Activated naive CD8-positive, alpha-beta T cell treated with anti-CD3 and anti-CD28 coated beads, Interleukin-2, amount 10 ng/mL, durations not matched to agents 7 days and 5 days (primary cell): ENCODE results near the gene REG1A. TPM values are rescaled to one million over a fixed set of nuclear protein-coding genes. Genes with fewer than 3 reads are reported as not detected.

Experiments used
- ATAC-seq: fragments of 150-1000 bp; cut with Tn5 transposase; one replicate; pipeline ENCODE4 v1.10.0; 2021; ENCODE audit warnings: low read depth, moderate library complexity
- POLR2A ChIA-PET: fragments of 350-600 bp; sonication (Branson Sonifier 250); formaldehyde crosslinking; loops from one replicate; lab custom pipeline; 2021; ENCODE audit warnings: antibody characterized with exemption; lab: Charles Lee
- DNase-seq: peaks from one replicate; pipeline ENCODE4 v3.0.0; 2021
- H3K27ac Mint-ChIP-seq: one replicate; pipeline ENCODE4 v1.8.0; 2022; ENCODE audit warnings: mild to moderate bottlenecking, mixed read lengths
- H3K27me3 Mint-ChIP-seq: one replicate; pipeline ENCODE4 v1.8.0; 2022; ENCODE audit warnings: mild to moderate bottlenecking, moderate library complexity, mixed read lengths
- H3K36me3 Mint-ChIP-seq: one replicate; pipeline ENCODE4 v1.8.0; 2021; ENCODE audit warnings: mild to moderate bottlenecking, mixed read lengths
- H3K4me1 Mint-ChIP-seq: one replicate; pipeline ENCODE4 v1.8.0; 2021; ENCODE audit warnings: mixed read lengths
- H3K4me3 Mint-ChIP-seq: one replicate; pipeline ENCODE4 v1.8.0; 2022; ENCODE audit warnings: mild to moderate bottlenecking, moderate library complexity, mixed read lengths
- H3K9me3 Mint-ChIP-seq: one replicate; pipeline ENCODE4 v1.8.0; 2021; ENCODE audit warnings: mixed read lengths
- total RNA-seq, 2 experiments: library from RNA; stranded (reverse); gene quantifications; one replicate each; pipeline ENCODE4 v1.2.3, GENCODE V29; 2021

Gene REG1A
- total RNA-seq, 2 experiments from 2014 or later: not detected

DNA sequence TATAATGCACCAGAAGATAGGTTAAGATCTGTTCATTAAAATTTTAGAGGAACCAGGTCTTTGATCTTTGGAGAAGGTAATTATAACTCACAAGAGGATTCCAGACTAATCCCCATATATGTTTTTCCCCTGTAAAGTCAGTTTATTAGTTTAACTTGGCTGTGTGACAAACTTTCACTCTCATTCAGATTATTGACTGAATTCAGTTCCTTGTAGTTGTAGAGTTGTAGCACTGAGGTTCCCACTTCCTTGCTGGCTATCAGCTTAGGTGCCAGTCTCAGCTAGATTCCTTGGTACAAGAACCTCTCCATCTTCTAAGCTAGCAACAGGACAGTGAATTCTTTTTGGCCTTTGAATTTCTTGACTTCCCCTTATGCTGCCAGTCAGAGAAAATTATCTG, 19.1 kb downstream of the REG1A start:
- Mint-ChIP-seq H3K4me3 (no peak overlapping the region), H3K9me3 (peaks cover 11% of the 10 kb centered on the region), H3K36me3 (no peaks in the 10 kb centered on the region), H3K27ac (no peak overlapping the region), H3K4me1 (no peaks in the 10 kb centered on the region), H3K27me3 (no peaks in the 10 kb centered on the region)
- POLR2A ChIA-PET: no interaction called here
- ATAC-seq (no peak), DNase-seq (no peak)

DNA sequence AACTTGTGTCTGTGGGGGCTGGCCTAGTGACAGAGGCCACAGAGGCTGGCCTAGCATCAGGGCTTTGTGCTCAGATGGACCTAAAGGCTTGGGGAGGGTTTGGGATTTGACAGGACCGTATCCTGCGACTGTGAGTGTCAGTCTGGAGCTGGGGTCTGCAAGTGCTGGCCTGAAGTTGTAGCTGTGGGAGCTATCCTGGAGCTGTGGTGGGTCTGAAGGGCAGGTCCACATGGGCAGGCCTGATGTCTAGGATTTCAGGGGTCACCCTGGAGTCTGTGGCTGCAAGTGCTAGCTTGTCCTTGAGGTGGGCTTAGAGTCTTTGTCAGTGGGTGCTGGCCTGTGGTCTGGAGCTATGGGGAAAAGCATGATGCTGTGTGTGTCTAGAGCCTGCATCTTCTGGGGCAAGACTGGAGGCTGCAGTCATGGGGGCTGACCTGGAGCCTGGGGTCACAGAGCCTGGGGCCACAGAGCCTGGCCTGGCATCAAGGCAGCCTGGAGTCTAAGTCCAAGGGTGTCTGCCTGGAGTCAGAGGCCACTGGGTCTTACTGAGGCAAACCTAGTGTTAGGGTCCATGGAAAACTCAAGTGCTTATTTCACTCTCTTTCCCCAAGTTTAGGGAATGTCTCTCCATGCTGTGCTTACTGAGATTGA, 35.7 kb downstream of the REG1A start:
- no peaks in the 10 kb centered on the region for H3K36me3 Mint-ChIP-seq
- H3K4me3 Mint-ChIP-seq: no peak overlapping the region
- POLR2A ChIA-PET: no interaction called here
- no peaks in the 10 kb centered on the region for H3K27me3 Mint-ChIP-seq
- peaks cover 7% of the 10 kb centered on the region for H3K9me3 Mint-ChIP-seq
- ATAC-seq: no peak
- no peak overlapping the region for H3K27ac Mint-ChIP-seq
- no peak for DNase-seq
- H3K4me1 Mint-ChIP-seq: no peaks in the 10 kb centered on the region

DNA sequence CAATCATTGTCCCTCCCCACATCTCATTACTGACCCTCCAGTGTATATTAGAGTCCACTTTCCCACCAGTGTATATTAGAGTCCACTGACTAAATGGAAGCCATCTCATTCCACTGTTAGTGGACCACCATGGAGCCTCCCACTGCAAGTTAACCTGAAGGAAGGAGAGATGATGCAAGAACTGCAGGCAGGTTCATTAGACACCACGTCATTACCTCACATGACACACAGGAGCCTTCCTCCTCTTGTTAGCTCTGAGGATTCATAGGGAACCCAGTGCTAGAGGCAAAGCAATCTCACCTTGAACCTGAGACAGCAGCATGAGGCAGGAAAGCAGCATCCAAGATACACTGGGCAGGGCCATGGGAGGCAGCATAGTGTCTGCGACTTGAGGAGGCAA, 38.7 kb downstream of the REG1A start:
- Mint-ChIP-seq H3K4me1 (no peaks in the 10 kb centered on the region), H3K4me3 (no peak overlapping the region), H3K36me3 (no peaks in the 10 kb centered on the region), H3K27ac (no peak overlapping the region), H3K27me3 (no peaks in the 10 kb centered on the region), H3K9me3 (peaks cover 7% of the 10 kb centered on the region)
- DNase-seq: no peak
- POLR2A ChIA-PET: no interaction called here
- no peak for ATAC-seq

DNA sequence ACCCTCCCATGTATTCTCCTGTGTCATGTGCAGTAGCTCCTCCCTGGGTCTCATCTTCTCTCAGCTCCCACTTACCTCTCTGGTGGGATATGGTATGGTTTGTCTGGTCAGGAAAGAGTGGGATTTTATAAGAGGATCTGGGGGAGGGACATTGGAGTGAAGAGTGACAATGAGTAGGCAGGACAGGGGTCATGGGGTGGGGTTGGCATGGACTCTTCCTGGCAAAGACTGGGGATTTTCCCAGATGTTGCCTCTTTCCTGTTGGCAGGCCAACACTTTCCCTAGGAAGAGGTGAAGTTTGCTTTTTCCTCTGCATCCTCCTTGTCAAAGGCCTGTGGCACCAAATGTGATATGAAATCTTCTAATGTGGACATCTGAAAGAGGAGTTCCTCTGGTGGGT, 39.4 kb downstream of the REG1A start, which contains the start of gene REG3A:
TSS of gene REG3A (minus strand) at position 101 of the 400 bp plus-strand sequence. CDS start 348 bp downstream, outside the sequence.
- DNase-seq (no peak), ATAC-seq (no peak)
- Mint-ChIP-seq H3K27me3 (no peaks in the 10 kb centered on the region), H3K4me3 (no peak within 1 kb of the TSS), H3K9me3 (peaks cover 7% of the 10 kb centered on the region), H3K27ac (no peak within 1 kb of the TSS), H3K4me1 (no peaks in the 10 kb centered on the region), H3K36me3 (no peaks in the 10 kb centered on the region)
- POLR2A ChIA-PET: no interaction called here

DNA sequence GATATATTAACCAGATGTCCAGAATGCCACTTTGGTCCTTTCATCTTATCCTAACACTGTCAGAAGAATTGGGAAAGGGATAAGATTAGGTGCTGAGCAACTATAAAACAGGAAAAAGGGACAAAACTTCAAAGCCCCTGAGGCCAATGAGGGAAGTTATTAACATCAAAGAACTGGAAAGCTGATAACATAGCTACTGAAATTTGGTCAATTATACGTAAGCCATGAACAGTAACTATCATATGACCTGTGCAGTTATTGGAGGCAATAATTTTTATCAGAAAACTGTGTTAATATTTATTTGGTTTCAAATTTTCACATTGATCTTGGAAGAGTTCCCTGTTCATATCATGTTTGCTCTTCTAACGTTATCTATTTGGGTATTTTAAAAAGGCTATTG, 41.8 kb downstream of the REG1A start:
- POLR2A ChIA-PET: no interaction called here

DNA sequence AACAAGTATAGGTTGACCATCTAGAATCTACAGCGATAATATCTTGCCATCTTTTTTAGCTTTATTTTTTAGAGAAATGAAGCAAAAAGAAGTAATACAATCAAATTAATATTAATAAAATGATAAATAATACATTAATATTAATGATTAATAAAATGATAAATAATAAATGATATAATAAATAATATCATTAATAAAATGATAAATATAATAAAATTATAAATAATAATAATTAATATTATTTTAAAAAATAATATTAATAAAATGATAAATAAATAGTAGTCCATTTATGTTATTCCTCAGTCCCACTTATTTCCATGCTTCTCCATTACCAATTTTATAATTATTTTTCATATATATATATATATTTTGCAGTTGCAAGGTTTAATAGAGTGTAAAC, 42.5 kb downstream of the REG1A start:
- peaks cover 1% of the 10 kb centered on the region for H3K9me3 Mint-ChIP-seq
- POLR2A ChIA-PET: no interaction called here
- ATAC-seq: no peak
- no peak overlapping the region for H3K4me3 Mint-ChIP-seq
- no peaks in the 10 kb centered on the region for H3K36me3 Mint-ChIP-seq
- H3K27me3 Mint-ChIP-seq: no peaks in the 10 kb centered on the region
- no peaks in the 10 kb centered on the region for H3K4me1 Mint-ChIP-seq
- no peak for DNase-seq
- no peak overlapping the region for H3K27ac Mint-ChIP-seq

More for the DNA sequence above, 41.8 kb downstream of the REG1A start:
- Mint-ChIP-seq H3K4me1 (no peaks in the 10 kb centered on the region), H3K9me3 (peaks cover 2% of the 10 kb centered on the region), H3K27me3 (no peaks in the 10 kb centered on the region), H3K27ac (no peak overlapping the region), H3K4me3 (no peak overlapping the region), H3K36me3 (no peaks in the 10 kb centered on the region)
- ATAC-seq (no peak), DNase-seq (no peak)

DNA sequence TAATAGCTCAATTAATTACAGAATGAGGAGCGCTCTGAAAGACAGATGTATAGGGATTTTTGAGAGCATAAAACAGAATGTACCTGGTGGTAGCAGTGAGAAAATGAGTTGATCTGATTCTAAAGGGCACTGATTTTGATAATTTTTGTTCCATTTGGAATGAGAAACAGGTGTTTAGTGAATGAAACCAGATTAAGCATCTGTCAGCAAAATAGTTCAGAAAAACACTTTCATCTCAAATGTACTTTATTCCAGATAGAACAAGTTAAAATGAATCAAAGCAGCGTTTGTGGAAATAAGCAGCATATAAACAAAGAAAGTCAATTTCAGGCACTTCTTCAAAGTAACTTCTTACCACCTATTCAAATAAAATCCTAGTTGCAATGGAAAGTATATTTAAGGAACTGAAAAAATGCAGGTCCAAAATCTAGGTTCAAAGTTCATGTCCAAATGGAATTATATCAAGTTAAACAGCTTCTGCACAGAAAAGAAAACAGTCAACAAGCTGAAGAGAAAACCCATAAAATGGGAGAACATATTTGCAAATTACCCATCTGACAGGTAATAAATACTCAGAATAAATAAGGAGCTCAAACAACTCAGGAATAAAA, 51.2 kb downstream of the REG1A start:
- H3K27me3 Mint-ChIP-seq: no peaks in the 10 kb centered on the region
- DNase-seq (no peak), ATAC-seq (no peak)
- peaks cover 4% of the 10 kb centered on the region for H3K9me3 Mint-ChIP-seq
- no peak overlapping the region for H3K27ac Mint-ChIP-seq
- peaks cover 3% of the 10 kb centered on the region for H3K36me3 Mint-ChIP-seq
- POLR2A ChIA-PET: no interaction called here
- no peak overlapping the region for H3K4me3 Mint-ChIP-seq
- no peaks in the 10 kb centered on the region for H3K4me1 Mint-ChIP-seq

Other genes with a start within 250 kb of the REG1A start
- gene REG3G, start 94.8 kb upstream of the REG1A start, total RNA-seq: not detected
- gene REG1B, start 32.5 kb upstream of the REG1A start, total RNA-seq: not detected
- gene REG3A, start 39.3 kb downstream of the REG1A start, total RNA-seq: not detected